OCI-LY3 (cell line): ENCODE data around the gene PLS1.
A peak's percentile ranks its signal among the peaks of the same experiment; 100 is the strongest.

Source experiments
- H2AFZ ChIP-seq: fragments of 200-600, 300-600 bp; shearing (Covaris generic); 2 replicates; pipeline ENCODE4 v1.6.0; 2014; ENCODE audit warnings: antibody characterized with exemption, low read depth, low read length
- H3K27ac ChIP-seq: fragments of 200-600, 300-600 bp; sonication (generic); 2 replicates; pipeline ENCODE4 v1.5.1; 2014; ENCODE audit warnings: mild to moderate bottlenecking, low read length, moderate library complexity, mixed read lengths
- H3K27me3 ChIP-seq: fragments of 200-600, 300-600 bp; sonication (generic); 2 replicates; pipeline ENCODE4 v1.6.1; 2014; ENCODE audit warnings: low read depth, low read length, mixed read lengths
- H3K36me3 ChIP-seq: fragments of 200-600, 300-600 bp; sonication (generic); replicated peaks from 2 replicates; pipeline ENCODE3; 2014; ENCODE audit warnings: low read depth, low read length, mixed read lengths
- H3K4me1 ChIP-seq: fragments of 300-600, 200-600 bp; sonication (generic); 2 replicates; pipeline ENCODE4 v1.6.1; 2014; ENCODE audit warnings: low read length, mixed read lengths
- H3K4me2 ChIP-seq: fragments of 200-600, 300-600 bp; sonication (generic); 2 replicates; pipeline ENCODE4 v1.6.1; 2014; ENCODE audit warnings: low read length, mixed read lengths
- H3K4me3 ChIP-seq: fragments of 300-600, 200-600 bp; sonication (generic); 2 replicates; pipeline ENCODE4 v1.5.1; 2014; ENCODE audit warnings: antibody characterized with exemption, mild to moderate bottlenecking, low read length, moderate library complexity
- H3K79me2 ChIP-seq: fragments of 300-600, 200-600 bp; shearing (Covaris generic); 2 replicates; pipeline ENCODE4 v1.6.1; 2014; ENCODE audit warnings: mild to moderate bottlenecking, low read length, mixed read lengths
- H3K9ac ChIP-seq: fragments of 300-600, 200-600 bp; shearing (Covaris generic); 2 replicates; pipeline ENCODE4 v1.6.0; 2014; ENCODE audit warnings: mild to moderate bottlenecking, low read length, moderate library complexity
- H3K9me3 ChIP-seq: fragments of 200-600, 300-600 bp; shearing (Covaris generic); 2 replicates; pipeline ENCODE4 v1.6.1; 2014; ENCODE audit warnings: low read length, mixed read lengths; ENCODE audit not compliant: insufficient read depth
- H4K20me1 ChIP-seq: fragments of 200-600, 300-600 bp; sonication (generic); 2 replicates; pipeline ENCODE4 v1.6.1; 2016; ENCODE audit warnings: low read length, mixed read lengths; ENCODE audit not compliant: insufficient read depth
- CTCF ChIP-seq: fragments of 200-600, 300-600 bp; sonication (generic); IDR thresholded peaks from 2 replicates; pipeline ENCODE4 v1.5.1; 2014; ENCODE audit warnings: antibody characterized with exemption, low read length, low read depth
- EZH2phosphoT487 ChIP-seq: fragments of 200-600 bp; shearing (Covaris generic); IDR thresholded peaks from 2 replicates; pipeline ENCODE4 v1.6.1; 2018; ENCODE audit warnings: antibody characterized with exemption, mixed run types, low read depth

Gene PLS1

GRCh38 chr3:142574665-142575064 is 21.5 kb upstream of the PLS1 start:
- H3K36me3 ChIP-seq, result peaks cover 8% of the 10 kb centered on the region
- no peaks in the 10 kb centered on the region for H3K27me3 ChIP-seq
- H3K4me3 ChIP-seq, result no peak overlapping the region
- H3K4me2 ChIP-seq, result no peak overlapping the region
- no peaks in the 10 kb centered on the region for H3K9me3 ChIP-seq
- H4K20me1 ChIP-seq, result 0 out of 2 replicates have a peak, but pooled peaks cover 2% of the 10 kb centered on the region
- H3K27ac ChIP-seq, result no peak overlapping the region
- TF ChIP-seq CTCF (no peak), EZH2phosphoT487 (no peak)
- peaks cover 19% of the 10 kb centered on the region for H3K4me1 ChIP-seq
- peaks cover 73% of the 10 kb centered on the region for H3K79me2 ChIP-seq
- H2AFZ ChIP-seq, result no peak overlapping the region
- no peak overlapping the region for H3K9ac ChIP-seq

DNA sequence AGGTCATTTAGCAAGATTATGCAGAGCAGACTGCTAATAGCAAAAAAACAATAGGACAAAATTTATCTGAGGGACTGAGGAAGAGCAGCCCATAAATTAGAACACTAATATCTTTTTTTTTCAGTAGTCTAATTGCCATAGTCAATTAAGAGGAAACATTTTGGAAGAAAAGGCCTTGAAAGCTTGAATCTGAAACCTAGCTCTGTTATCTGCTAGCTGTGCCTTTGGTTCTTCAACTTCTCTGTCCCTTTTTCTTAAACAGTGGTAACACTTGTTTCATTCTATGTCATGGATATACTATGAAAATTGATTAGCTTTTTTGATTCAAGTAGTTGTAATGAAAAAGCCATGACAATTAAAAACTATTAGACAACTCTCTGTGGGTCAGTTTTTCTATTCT is 19.4 kb upstream of the PLS1 start:
- H3K27ac ChIP-seq, result no peak overlapping the region
- H3K36me3 ChIP-seq, result peaks cover 8% of the 10 kb centered on the region
- H3K4me1 ChIP-seq, result peaks cover 20% of the 10 kb centered on the region
- 0 out of 2 replicates have a peak, but pooled peaks cover 2% of the 10 kb centered on the region for H4K20me1 ChIP-seq
- no peak overlapping the region for H2AFZ ChIP-seq
- H3K4me2 ChIP-seq, result peak overlapping the region; percentile 97
- peaks cover 66% of the 10 kb centered on the region for H3K79me2 ChIP-seq
- peaks cover 5% of the 10 kb centered on the region; the same call in 1 of the 2 replicates for H3K27me3 ChIP-seq
- no peaks in the 10 kb centered on the region for H3K9me3 ChIP-seq
- peak overlapping the region; percentile 87; the same call in 1 of the 2 replicates for H3K9ac ChIP-seq
- H3K4me3 ChIP-seq, result peak overlapping the region; percentile 94
- TF ChIP-seq EZH2phosphoT487 (no peak), CTCF (no peak)

GRCh38 chr3:142577696-142578328 is 18.4 kb upstream of the PLS1 start:
- H3K4me2 ChIP-seq, result peak overlapping the region; percentile 97
- peaks cover 7% of the 10 kb centered on the region for H3K27me3 ChIP-seq
- peaks cover 8% of the 10 kb centered on the region for H3K36me3 ChIP-seq
- H3K9ac ChIP-seq, result peak overlapping the region; percentile 87
- H3K9me3 ChIP-seq, result no peaks in the 10 kb centered on the region
- TF ChIP-seq EZH2phosphoT487 (no peak), CTCF (no peak)
- 0 out of 2 replicates have a peak overlapping the region, but pooled peaks have one; percentile 37 for H2AFZ ChIP-seq
- peak overlapping the region; percentile 94 for H3K4me3 ChIP-seq
- H3K4me1 ChIP-seq, result peaks cover 20% of the 10 kb centered on the region
- H4K20me1 ChIP-seq, result 0 out of 2 replicates have a peak, but pooled peaks cover 2% of the 10 kb centered on the region
- peaks cover 60% of the 10 kb centered on the region for H3K79me2 ChIP-seq
- peak overlapping the region; percentile 31 for H3K27ac ChIP-seq

GRCh38 chr3:142578329-142579223 is 17.6 kb upstream of the PLS1 start, which contains the start of gene ATR:
Gene ATR (minus strand): TSS chr3:142578733. CDS start chr3:142578704, 29 bp downstream.
- Histone ChIP-seq H3K9me3 (no peaks in the 10 kb centered on the region), H3K27me3 (peaks cover 10% of the 10 kb centered on the region), H3K4me2 (peak within 1 kb of the TSS; percentile 97), H3K27ac (peak within 1 kb of the TSS; percentile 77), H4K20me1 (0 out of 2 replicates have a peak, but pooled peaks cover 2% of the 10 kb centered on the region), H3K9ac (peak within 1 kb of the TSS; percentile 95), H3K79me2 (peaks cover 53% of the 10 kb centered on the region), H3K36me3 (peaks cover 6% of the 10 kb centered on the region), H3K4me1 (peaks cover 20% of the 10 kb centered on the region), H2AFZ (peak within 1 kb of the TSS; percentile 58), H3K4me3 (peak within 1 kb of the TSS; percentile 94)
- TF ChIP-seq EZH2phosphoT487 (no peak), CTCF (no peak)
